Forelimb muscle (tissue), 1 donor: ENCODE measurements around the gene CLEC4E. TPM values are rescaled to one million over a fixed set of nuclear protein-coding genes. Genes with fewer than 3 reads are reported as not detected.

Experiments
- polyA plus RNA-seq: library from polyadenylated mRNA; unstranded; fragments of 120-200 nt; gene quantifications from one replicate; pipeline ENCODE4 v1.2.1, GENCODE V29; 2013; ENCODE audit not compliant: insufficient read length

The CLEC4E gene
- polyA plus RNA-seq, 1 donor, result not detected

Other genes with a start within 250 kb of the CLEC4E start
- not detected for gene CLEC6A, start 84.9 kb downstream of the CLEC4E start, polyA plus RNA-seq
- 0.23 TPM for gene CLEC4D, start 27.4 kb downstream of the CLEC4E start, polyA plus RNA-seq
- gene AICDA, start 72.0 kb upstream of the CLEC4E start, polyA plus RNA-seq, result 0.30 TPM
- 143 TPM for gene MFAP5, start 121.9 kb upstream of the CLEC4E start, polyA plus RNA-seq
- gene RIMKLB, start 157.1 kb upstream of the CLEC4E start, polyA plus RNA-seq, result 88.9 TPM